Thyroid gland (tissue), 4 donors: ENCODE results near the gene BMERB1.

Experiments
- POLR2A ChIP-seq, 2 donors: fragments of 450-650 bp; IDR thresholded peaks; one replicate each; pipeline ENCODE4 v1.6.1; 2017; ENCODE audit warnings: antibody characterized with exemption in 2 of 2, mild to moderate bottlenecking in 2 of 2, moderate library complexity in 1 of 2
- TF ChIP-seq, protein P1 (sequence below), 6 experiments: fragments of 200-600 bp in 3 of 6; fragments of 450-650 bp in 3 of 6; sonication (generic) in 3 of 6; IDR thresholded peaks; one replicate each; pipeline ENCODE4 v1.5.1; 2016 to 2019; ENCODE audit warnings: antibody characterized with exemption in 6 of 6, mild to moderate bottlenecking in 2 of 6, inconsistent platforms in 1 of 6, moderate library complexity in 1 of 6

DNA sequence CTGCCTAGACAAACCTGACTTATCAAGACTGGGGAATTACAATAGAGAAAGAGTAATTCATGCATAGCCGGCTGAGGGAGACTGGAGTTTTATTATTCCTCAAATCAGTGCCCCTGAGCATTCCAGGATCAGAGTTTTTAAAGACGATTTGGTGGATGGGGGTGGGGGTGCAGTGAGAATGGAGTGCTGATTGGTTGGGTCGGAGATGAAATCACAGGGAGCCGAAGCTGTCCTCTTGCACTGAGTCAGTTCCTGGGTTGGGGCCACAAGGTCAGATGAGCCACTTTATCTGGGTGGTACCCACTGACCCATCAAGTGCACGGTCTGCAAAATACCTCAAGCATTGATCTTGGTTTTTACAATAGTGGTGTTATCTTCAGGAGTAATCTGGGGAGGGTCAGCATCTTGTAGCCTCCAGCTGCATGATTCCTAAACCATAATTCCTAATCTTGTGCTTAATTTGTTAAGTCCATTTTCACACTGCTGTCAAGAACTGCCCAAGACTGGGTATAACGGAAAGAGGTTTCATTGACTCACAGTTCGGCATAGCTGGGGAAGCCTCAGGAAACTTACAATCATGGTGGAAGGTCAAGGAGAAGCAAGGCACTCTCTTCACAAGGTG is 139.0 kb downstream of the BMERB1 start:
- TF ChIP-seq, protein P1, sequence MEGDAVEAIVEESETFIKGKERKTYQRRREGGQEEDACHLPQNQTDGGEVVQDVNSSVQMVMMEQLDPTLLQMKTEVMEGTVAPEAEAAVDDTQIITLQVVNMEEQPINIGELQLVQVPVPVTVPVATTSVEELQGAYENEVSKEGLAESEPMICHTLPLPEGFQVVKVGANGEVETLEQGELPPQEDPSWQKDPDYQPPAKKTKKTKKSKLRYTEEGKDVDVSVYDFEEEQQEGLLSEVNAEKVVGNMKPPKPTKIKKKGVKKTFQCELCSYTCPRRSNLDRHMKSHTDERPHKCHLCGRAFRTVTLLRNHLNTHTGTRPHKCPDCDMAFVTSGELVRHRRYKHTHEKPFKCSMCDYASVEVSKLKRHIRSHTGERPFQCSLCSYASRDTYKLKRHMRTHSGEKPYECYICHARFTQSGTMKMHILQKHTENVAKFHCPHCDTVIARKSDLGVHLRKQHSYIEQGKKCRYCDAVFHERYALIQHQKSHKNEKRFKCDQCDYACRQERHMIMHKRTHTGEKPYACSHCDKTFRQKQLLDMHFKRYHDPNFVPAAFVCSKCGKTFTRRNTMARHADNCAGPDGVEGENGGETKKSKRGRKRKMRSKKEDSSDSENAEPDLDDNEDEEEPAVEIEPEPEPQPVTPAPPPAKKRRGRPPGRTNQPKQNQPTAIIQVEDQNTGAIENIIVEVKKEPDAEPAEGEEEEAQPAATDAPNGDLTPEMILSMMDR (IDR thresholded peaks at IDR 0.05) = no peak
- TF ChIP-seq POLR2A (IDR thresholded peaks at IDR 0.05) = no peak
